GM19351 (cell line): Measurements from ENCODE around the gene MC3R.

Experiments
- ATAC-seq: cut with Tn5 transposase; IDR thresholded peaks from one replicate; pipeline ENCODE4 v1.9.1; 2021; ENCODE audit warnings: mild to moderate bottlenecking, moderate library complexity; ENCODE audit not compliant: unreplicated experiment

The MC3R gene

GRCh38 chr20:56249244-56249955 lies 868 bp downstream of the MC3R start:
- ATAC-seq = peak; percentile 52

- ATAC-seq = no peak
Measured at GRCh38 chr20:56249956-56250355, 1.4 kb downstream of the MC3R start.

GRCh38 chr20:56257604-56258003 lies 9.1 kb downstream of the MC3R start:
- no peak for ATAC-seq

GRCh38 chr20:56259948-56260347 lies 11.4 kb downstream of the MC3R start:
- ATAC-seq = no peak

- no peak for ATAC-seq
Measured at GRCh38 chr20:56268536-56268935, 20.0 kb downstream of the MC3R start.

GRCh38 chr20:56271974-56272373 lies 23.4 kb downstream of the MC3R start:
- ATAC-seq = no peak

- ATAC-seq = no peak
Measured at GRCh38 chr20:56273491-56273890, 25.0 kb downstream of the MC3R start.

- no peak for ATAC-seq
Measured at GRCh38 chr20:56274156-56274555, 25.6 kb downstream of the MC3R start.

- no peak for ATAC-seq
Measured at GRCh38 chr20:56278196-56278595, 29.7 kb downstream of the MC3R start.

GRCh38 chr20:56285496-56285895 lies 37.0 kb downstream of the MC3R start:
- no peak for ATAC-seq

GRCh38 chr20:56289652-56290051 lies 41.1 kb downstream of the MC3R start:
- ATAC-seq = no peak

- no peak for ATAC-seq
Measured at GRCh38 chr20:56299362-56299761, 50.8 kb downstream of the MC3R start.
